Activated T-helper 2 cell treated with anti-CD3 and anti-CD28 coated beads, Interferon-gamma antibody, Interleukin-2, Interleukin-4, amounts not matched to agents 10 μg/mL and 5 μg/mL and 100 μg/mL, durations not matched to agents 14 hours and 24 hours and 36 hours (primary cell): ENCODE measurements around the gene ICA1. TPM values are rescaled to one million over a fixed set of nuclear protein-coding genes. Genes with fewer than 3 reads are reported as not detected.

Experiments used
- DNase-seq: peaks from one replicate; pipeline ENCODE4 v3.0.0; 2021; ENCODE audit warnings: low spot score
- H3K27ac Mint-ChIP-seq: one replicate; pipeline ENCODE4 v1.8.0; 2021; ENCODE audit warnings: mixed read lengths
- H3K27me3 Mint-ChIP-seq: one replicate; pipeline ENCODE4 v1.8.0; 2021; ENCODE audit warnings: low read depth, mixed read lengths
- H3K36me3 Mint-ChIP-seq: one replicate; pipeline ENCODE4 v1.8.0; 2021; ENCODE audit warnings: low read depth, mixed read lengths
- H3K4me1 Mint-ChIP-seq: one replicate; pipeline ENCODE4 v1.8.0; 2021; ENCODE audit warnings: low read depth, mixed read lengths
- H3K4me3 Mint-ChIP-seq: one replicate; pipeline ENCODE4 v1.8.0; 2021; ENCODE audit warnings: low read depth, mild to moderate bottlenecking, moderate library complexity, mixed read lengths
- H3K9me3 Mint-ChIP-seq: one replicate; pipeline ENCODE4 v1.8.0; 2021; ENCODE audit warnings: mixed read lengths
- intact Hi-C: fragments of 100-400 bp; cut with micrococcal nuclease; formaldehyde crosslinking; loops from one replicate; pipeline ENCODE4 v1.15.1; 2023
- total RNA-seq: library from RNA; stranded (reverse); gene quantifications from 2 replicates; pipeline ENCODE4 v1.2.3, GENCODE V29; 2022

The ICA1 gene
- total RNA-seq, 1 donor from 2014 or later = 4.8 TPM

GRCh38 chr7:8232999-8233847 lies 28.7 kb downstream of the ICA1 start:
- Mint-ChIP-seq H3K4me1 (peaks cover 14% of the 10 kb centered on the region), H3K27me3 (peaks cover 8% of the 10 kb centered on the region)
- intact Hi-C loops = loop anchor here (1.0 kb wide), 1 partner anchor 593 kb away; the partner anchor contains the start of gene UMAD1

DNA sequence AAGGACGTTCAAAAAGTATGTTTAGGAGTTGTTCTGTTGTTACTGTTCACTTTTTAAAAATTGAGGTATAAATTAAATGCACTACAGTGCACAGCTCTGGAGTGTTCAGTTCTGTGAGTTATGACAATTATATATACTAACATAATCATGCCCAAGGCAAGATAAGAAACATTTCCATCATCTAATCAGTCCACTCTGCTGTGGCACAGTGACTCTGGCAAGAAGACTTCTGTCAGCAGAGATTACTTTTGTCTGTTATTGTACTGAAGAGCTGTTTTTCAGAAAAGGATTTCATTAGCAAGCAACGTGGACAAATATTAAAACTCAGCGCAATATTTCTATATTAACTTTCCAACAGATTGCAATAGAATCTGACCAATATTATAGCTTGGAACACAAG lies 32.0 kb downstream of the ICA1 start:
- no peak overlapping the region for H3K4me3 Mint-ChIP-seq
- no peak for DNase-seq
- no peaks in the 10 kb centered on the region for H3K36me3 Mint-ChIP-seq
- H3K9me3 Mint-ChIP-seq = no peaks in the 10 kb centered on the region
- H3K27ac Mint-ChIP-seq = no peak overlapping the region
- intact Hi-C loops = no loop called here
- peaks cover 17% of the 10 kb centered on the region for H3K4me1 Mint-ChIP-seq
- peaks cover 16% of the 10 kb centered on the region for H3K27me3 Mint-ChIP-seq

More at GRCh38 chr7:8232999-8233847, 28.7 kb downstream of the ICA1 start:
- peak overlapping the region; percentile 30 for H3K27ac Mint-ChIP-seq
- H3K36me3 Mint-ChIP-seq = no peaks in the 10 kb centered on the region
- H3K9me3 Mint-ChIP-seq = no peaks in the 10 kb centered on the region
- no peak for DNase-seq
- no peak overlapping the region for H3K4me3 Mint-ChIP-seq

- no peak overlapping the region for H3K27ac Mint-ChIP-seq
- H3K4me3 Mint-ChIP-seq = no peak overlapping the region
- H3K9me3 Mint-ChIP-seq = no peaks in the 10 kb centered on the region
- H3K36me3 Mint-ChIP-seq = no peaks in the 10 kb centered on the region
- intact Hi-C loops = no loop called here
- no peak for DNase-seq
- H3K4me1 Mint-ChIP-seq = peaks cover 20% of the 10 kb centered on the region
- peaks cover 25% of the 10 kb centered on the region for H3K27me3 Mint-ChIP-seq
These were observed 32.9 kb downstream of the ICA1 start for GRCh38 chr7:8228766-8229674.

GRCh38 chr7:8228068-8228467 lies 33.9 kb downstream of the ICA1 start:
- Mint-ChIP-seq H3K27me3 (peaks cover 28% of the 10 kb centered on the region), H3K27ac (no peak overlapping the region), H3K9me3 (no peaks in the 10 kb centered on the region), H3K36me3 (no peaks in the 10 kb centered on the region), H3K4me1 (peaks cover 20% of the 10 kb centered on the region), H3K4me3 (no peak overlapping the region)
- intact Hi-C loops = no loop called here
- no peak for DNase-seq

GRCh38 chr7:8227261-8227660 lies 34.7 kb downstream of the ICA1 start:
- Mint-ChIP-seq H3K4me3 (no peak overlapping the region), H3K36me3 (no peaks in the 10 kb centered on the region), H3K9me3 (no peaks in the 10 kb centered on the region), H3K27ac (no peak overlapping the region), H3K4me1 (peaks cover 12% of the 10 kb centered on the region), H3K27me3 (peaks cover 29% of the 10 kb centered on the region)
- DNase-seq = no peak
- intact Hi-C loops = no loop called here

- Mint-ChIP-seq H3K36me3 (no peaks in the 10 kb centered on the region), H3K27ac (no peak overlapping the region), H3K27me3 (peaks cover 29% of the 10 kb centered on the region), H3K4me3 (no peak overlapping the region), H3K4me1 (peaks cover 9% of the 10 kb centered on the region), H3K9me3 (no peaks in the 10 kb centered on the region)
- intact Hi-C loops = no loop called here
- DNase-seq = no peak
These were observed 35.5 kb downstream of the ICA1 start for GRCh38 chr7:8226501-8226900.

DNA sequence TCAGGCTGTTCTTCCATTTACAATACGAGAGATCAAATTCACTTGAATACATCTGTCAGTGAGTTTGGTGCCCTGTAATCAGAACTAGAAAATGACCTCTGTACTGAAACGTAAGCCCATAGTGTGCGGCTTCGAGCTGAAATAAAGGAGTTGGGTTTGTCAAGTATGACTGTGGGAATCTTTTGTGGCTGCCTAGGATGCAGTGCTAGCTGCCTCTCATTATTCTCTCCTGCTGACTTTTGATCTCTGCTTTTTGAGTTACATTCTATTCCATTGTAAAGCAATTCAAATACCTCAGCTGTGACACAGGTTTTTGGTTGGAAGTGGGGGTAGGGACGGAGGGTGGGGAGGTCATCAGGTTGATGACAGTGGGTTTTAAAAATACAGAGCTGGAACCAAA lies 40.4 kb downstream of the ICA1 start:
- intact Hi-C loops = no loop called here
- Mint-ChIP-seq H3K27me3 (peaks cover 24% of the 10 kb centered on the region), H3K4me3 (no peak overlapping the region), H3K4me1 (peaks cover 15% of the 10 kb centered on the region), H3K36me3 (no peaks in the 10 kb centered on the region), H3K9me3 (no peaks in the 10 kb centered on the region), H3K27ac (no peak overlapping the region)
- DNase-seq = no peak

- intact Hi-C loops = no loop called here
- Mint-ChIP-seq H3K4me3 (no peak overlapping the region), H3K27ac (no peak overlapping the region), H3K9me3 (no peaks in the 10 kb centered on the region), H3K4me1 (peaks cover 15% of the 10 kb centered on the region), H3K36me3 (no peaks in the 10 kb centered on the region), H3K27me3 (peaks cover 20% of the 10 kb centered on the region)
- DNase-seq = no peak
These were observed 40.9 kb downstream of the ICA1 start for GRCh38 chr7:8221101-8221495.

DNA sequence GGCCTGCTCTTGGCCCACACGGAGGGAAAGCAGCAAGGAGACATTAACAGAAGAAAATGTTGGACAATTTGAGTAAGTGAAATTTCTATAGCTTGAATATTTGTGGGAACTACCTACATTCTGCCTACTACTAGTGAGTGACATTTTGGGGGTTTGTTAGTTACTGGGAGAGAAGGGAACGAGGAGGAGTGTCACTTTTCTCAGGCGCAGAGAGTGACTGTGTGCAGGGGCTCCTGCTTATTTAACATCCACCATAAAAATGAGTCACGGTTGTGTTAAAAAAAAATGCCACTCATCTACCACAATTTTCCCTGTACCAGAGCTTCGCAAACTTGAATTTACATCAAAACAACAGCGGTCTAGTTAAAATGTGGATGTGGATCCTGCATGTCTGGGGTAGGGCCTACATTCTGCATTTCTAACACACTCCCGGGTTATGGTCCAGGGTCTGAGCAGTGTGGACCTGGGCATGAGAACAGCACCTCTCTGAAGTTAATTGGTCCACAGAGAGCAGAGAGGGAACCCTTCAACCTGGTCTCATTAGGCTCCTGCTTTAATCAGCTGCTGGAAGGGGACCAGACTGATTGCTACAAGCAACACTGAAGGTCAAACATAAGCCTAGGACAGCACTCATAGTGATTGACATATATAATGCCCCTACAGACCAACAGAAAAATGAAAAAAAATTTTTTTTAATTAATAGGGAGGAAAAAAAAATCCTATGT lies 41.4 kb downstream of the ICA1 start:
- H3K4me1 Mint-ChIP-seq = peaks cover 20% of the 10 kb centered on the region
- peaks cover 17% of the 10 kb centered on the region for H3K27me3 Mint-ChIP-seq
- intact Hi-C loops = no loop called here
- H3K36me3 Mint-ChIP-seq = no peaks in the 10 kb centered on the region
- no peak for DNase-seq
- no peak overlapping the region for H3K27ac Mint-ChIP-seq
- no peak overlapping the region for H3K4me3 Mint-ChIP-seq
- H3K9me3 Mint-ChIP-seq = no peaks in the 10 kb centered on the region

GRCh38 chr7:8217200-8218068 lies 44.5 kb downstream of the ICA1 start:
- H3K9me3 Mint-ChIP-seq = no peaks in the 10 kb centered on the region
- H3K4me1 Mint-ChIP-seq = peaks cover 34% of the 10 kb centered on the region
- DNase-seq = no peak
- H3K36me3 Mint-ChIP-seq = no peaks in the 10 kb centered on the region
- H3K27ac Mint-ChIP-seq = no peak overlapping the region
- intact Hi-C loops = loop anchor here (1.0 to 10.0 kb wide), 5 partner anchors 455 to 1113 kb away; no protein-coding TSS in a partner anchor
- no peak overlapping the region for H3K4me3 Mint-ChIP-seq
- no peaks in the 10 kb centered on the region for H3K27me3 Mint-ChIP-seq

GRCh38 chr7:8216334-8216690 lies 45.7 kb downstream of the ICA1 start:
- no peak overlapping the region for H3K4me3 Mint-ChIP-seq
- no peaks in the 10 kb centered on the region for H3K36me3 Mint-ChIP-seq
- no peak overlapping the region for H3K27ac Mint-ChIP-seq
- H3K27me3 Mint-ChIP-seq = no peaks in the 10 kb centered on the region
- H3K4me1 Mint-ChIP-seq = peaks cover 34% of the 10 kb centered on the region
- no peaks in the 10 kb centered on the region for H3K9me3 Mint-ChIP-seq
- DNase-seq = no peak
- intact Hi-C loops = loop anchor here (2.0 to 10.0 kb wide), 4 partner anchors 454 to 1112 kb away; no protein-coding TSS in a partner anchor
